GM13977 (cell line): Measurements from ENCODE around the gene ZEB2.

Experiments
- DNase-seq: peaks from one replicate; pipeline ENCODE4 v3.0.0; 2012; ENCODE audit warnings: low spot score
- in situ Hi-C: fragments of 300-500 bp; cut with MboI; formaldehyde crosslinking; loops from one replicate; pipeline ENCODE4 v1.12.0; 2022; ENCODE audit warnings: low sequenced_read_pairs, low pct_unique_long_range_greater_than_20kb, mixed read lengths, inconsistent platforms; ENCODE audit not compliant: unreplicated experiment
- TF ChIP-seq, protein P1 (sequence below): IDR thresholded peaks from 2 replicates; pipeline ENCODE4 v1.5.1; 2012; ENCODE audit warnings: mild to moderate bottlenecking, control low read depth; ENCODE audit not compliant: insufficient read depth; ENCODE audit errors: extremely low read depth, missing control alignments

Gene ZEB2

DNA sequence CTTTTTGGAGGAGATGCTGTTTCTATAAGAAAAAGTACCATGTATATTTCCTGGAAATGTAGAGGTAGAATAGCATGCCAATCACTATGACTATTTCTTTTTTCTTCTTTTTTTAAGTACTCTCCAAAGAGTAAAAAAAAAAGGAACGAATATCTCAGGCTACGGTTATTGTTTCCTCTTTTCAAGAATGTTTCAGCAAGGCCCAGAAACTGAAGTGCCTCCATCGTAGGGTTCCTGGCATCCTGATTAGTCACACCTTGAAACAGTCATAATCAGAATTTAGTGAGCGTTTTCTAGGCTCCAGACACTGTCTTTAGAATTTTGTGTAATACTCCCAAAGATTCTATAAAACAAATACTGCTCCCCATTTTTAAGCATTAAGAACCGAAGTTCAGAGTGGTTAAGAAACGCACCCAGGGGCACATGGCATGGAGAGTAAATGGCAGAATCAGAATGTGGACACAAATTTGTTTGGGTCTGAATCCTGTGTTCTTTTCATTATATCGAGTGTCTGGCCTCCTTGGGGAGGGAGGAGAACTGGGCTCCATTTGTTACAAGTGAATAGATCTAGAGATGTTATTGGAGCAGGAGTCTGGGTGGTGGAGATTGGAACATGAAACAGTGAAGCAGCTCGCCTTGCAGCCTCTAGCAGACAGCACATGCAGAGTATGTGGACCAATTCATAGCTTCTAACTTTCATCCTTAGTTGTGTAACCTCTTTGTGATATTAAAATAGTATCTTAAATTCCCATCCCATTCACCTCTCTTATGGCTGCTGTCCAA lies 26.7 kb downstream of the ZEB2 start:
- in situ Hi-C loops, result no loop called here
- TF ChIP-seq, protein P1, sequence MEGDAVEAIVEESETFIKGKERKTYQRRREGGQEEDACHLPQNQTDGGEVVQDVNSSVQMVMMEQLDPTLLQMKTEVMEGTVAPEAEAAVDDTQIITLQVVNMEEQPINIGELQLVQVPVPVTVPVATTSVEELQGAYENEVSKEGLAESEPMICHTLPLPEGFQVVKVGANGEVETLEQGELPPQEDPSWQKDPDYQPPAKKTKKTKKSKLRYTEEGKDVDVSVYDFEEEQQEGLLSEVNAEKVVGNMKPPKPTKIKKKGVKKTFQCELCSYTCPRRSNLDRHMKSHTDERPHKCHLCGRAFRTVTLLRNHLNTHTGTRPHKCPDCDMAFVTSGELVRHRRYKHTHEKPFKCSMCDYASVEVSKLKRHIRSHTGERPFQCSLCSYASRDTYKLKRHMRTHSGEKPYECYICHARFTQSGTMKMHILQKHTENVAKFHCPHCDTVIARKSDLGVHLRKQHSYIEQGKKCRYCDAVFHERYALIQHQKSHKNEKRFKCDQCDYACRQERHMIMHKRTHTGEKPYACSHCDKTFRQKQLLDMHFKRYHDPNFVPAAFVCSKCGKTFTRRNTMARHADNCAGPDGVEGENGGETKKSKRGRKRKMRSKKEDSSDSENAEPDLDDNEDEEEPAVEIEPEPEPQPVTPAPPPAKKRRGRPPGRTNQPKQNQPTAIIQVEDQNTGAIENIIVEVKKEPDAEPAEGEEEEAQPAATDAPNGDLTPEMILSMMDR, result no peak
- DNase-seq, result no peak

DNA sequence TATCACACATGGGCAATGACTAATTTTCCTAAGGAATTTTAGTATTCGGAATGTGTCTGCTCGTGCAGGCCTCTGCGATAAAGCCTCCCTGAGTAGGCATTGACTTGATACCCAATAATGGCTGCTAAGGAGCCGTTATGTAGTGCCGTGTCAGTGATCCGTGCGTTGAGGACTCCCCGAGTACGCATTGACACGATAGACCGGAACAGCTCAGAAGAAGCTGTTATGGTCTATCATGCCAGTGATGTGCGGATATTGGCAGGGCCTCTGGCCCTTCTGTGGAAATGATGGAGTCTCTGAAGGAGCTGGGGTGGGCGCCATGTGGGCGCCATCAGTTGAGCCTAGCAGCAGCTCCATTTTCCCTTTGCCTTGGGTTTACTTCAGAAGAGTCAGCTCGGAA lies 29.1 kb downstream of the ZEB2 start:
- DNase-seq, result no peak
- in situ Hi-C loops, result no loop called here
- TF ChIP-seq, protein P1, result no peak

DNA sequence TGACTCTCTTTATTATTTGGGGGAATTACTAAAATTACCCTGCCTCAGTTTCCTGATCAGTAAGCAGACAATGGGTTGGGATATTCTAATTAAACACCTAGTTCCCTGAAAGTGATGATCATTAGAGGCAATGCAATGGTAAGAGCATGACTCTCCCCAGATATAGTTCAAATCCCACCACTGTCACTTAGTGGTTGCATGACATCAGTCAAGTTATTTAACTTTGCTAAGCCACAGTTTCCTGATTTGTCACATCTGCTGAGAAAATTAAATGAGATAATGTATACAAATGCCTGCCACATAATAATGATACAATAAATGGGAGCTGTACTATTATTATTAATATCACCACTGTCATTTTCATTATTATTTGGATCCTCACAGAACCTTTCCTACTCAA lies 29.9 kb downstream of the ZEB2 start:
- no peak for DNase-seq
- TF ChIP-seq, protein P1, result no peak
- in situ Hi-C loops, result no loop called here

DNA sequence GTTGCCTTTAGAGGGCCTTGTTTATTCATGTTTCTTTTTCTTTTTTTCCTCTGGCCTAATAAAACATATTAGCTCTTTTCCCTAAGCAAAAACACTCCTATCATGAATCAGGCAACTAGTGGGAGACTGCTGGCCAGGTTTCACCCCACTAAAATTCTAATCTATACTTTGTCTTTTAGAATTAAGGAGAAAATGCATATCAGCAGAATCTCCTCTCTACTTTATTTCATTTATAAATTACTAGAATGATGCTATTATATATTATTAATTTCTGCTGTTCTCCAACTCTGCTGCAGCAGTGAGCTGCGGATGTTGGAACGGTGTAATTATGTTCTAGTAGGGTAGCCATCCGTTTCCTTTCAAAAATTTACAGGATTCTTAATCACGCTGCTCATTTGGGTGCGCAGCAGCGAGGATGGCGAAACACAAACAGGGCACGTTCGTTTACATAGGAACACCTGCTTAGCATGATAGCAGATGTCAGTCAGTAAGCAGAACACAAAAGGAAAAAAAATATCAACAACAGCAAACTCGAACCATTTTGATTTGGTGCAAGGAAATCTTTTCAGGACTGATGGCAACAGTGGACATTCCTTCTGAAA lies 30.5 kb downstream of the ZEB2 start:
- in situ Hi-C loops, result no loop called here
- TF ChIP-seq, protein P1, result no peak
- no peak for DNase-seq

DNA sequence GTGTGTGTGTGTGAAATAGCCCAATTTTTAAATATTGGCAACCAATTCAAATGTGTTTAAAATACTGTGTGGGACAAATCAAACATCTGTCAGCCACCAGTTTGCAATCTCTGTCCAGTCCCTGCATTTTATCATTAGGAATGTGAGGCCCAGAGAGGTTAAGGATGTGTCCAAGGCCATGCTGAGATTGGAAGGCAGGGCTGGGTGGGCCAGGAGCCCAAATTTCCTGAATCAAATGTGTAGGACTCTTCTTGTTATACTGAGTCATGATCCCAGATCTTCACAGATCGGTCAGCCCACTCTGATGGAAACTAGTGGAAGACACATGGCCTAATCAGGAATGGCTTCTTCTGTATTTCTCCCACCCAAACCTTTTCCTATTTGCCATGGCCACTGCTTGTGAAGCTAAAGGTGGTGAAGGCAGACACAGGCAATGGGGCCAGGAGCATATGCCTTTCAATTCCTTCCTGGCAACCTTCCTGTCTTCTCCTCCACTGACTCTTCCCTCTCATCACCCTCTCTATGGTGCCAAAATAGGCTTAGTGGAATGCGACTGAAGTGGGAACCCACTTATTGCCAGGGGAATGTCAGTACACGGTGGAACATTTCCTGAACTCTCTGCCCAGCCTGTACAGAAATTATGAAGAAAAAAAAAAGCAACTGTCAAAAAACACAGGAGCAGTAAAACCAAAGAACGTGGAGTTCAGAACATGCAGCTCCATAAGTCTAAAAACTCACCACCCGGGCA lies 35.5 kb downstream of the ZEB2 start:
- in situ Hi-C loops, result no loop called here
- DNase-seq, result no peak
- TF ChIP-seq, protein P1, result no peak

DNA sequence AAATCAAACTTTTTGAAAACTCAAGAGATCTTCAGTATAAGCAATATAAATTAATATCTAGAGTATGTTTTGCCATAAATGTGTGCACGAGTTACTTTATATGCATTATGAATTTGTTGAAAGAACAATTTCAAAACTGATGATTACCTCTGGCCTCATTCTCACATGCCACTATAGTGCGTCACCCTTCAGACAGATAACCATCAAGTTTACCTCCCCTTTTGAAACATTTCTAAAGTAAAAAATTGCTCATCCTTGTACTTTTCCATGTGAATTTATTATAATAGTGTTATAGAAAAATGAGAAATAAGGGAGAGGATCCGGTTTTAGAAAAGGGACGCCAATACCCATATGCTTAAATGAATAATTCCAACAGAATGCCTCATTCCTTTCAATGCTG lies 38.3 kb downstream of the ZEB2 start:
- in situ Hi-C loops, result no loop called here
- no peak for DNase-seq
- TF ChIP-seq, protein P1, result no peak
